PC-3 (cell line): ENCODE data around the gene IQGAP3.

Experiments
- EZH2 ChIP-seq: fragments of 300-600 bp; sonication (generic); IDR thresholded peaks from one replicate; pipeline ENCODE4 v1.6.1; 2017; ENCODE audit warnings: antibody characterized with exemption, mild to moderate bottlenecking, low read length; ENCODE audit not compliant: unreplicated experiment
- EZH2phosphoT487 ChIP-seq: fragments of 300-600 bp; sonication (generic); IDR thresholded peaks from 2 replicates; pipeline ENCODE4 v1.6.1; 2018; ENCODE audit warnings: mild to moderate bottlenecking, antibody characterized with exemption, low read length, borderline replicate concordance
- TF ChIP-seq, protein P1 (sequence below): fragments of 300-600 bp; sonication (generic); conservative IDR thresholded peaks from 2 replicates; pipeline ENCODE4 v1.5.1; 2017; ENCODE audit warnings: antibody characterized with exemption, low read depth, mild to moderate bottlenecking, low read length

DNA sequence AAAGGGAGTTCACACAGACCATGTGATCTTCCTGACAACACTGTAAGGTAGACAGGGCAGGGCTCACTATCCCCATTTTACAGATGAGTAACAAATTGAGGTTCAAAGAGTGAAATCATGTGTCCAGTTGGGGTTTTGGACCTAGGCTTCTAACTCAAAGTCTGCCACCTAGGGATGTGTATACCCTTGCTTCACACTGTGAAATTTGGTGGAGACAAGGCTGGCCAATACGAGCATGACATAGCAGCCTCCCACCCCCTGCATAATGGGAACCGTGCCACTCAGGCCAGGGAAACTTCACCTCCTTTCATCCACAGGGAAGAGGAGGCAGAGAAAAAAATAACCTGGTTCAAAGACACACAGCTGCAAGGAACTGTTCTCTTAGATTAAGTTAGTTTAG is 6.8 kb downstream of the IQGAP3 start:
- TF ChIP-seq, protein P1, sequence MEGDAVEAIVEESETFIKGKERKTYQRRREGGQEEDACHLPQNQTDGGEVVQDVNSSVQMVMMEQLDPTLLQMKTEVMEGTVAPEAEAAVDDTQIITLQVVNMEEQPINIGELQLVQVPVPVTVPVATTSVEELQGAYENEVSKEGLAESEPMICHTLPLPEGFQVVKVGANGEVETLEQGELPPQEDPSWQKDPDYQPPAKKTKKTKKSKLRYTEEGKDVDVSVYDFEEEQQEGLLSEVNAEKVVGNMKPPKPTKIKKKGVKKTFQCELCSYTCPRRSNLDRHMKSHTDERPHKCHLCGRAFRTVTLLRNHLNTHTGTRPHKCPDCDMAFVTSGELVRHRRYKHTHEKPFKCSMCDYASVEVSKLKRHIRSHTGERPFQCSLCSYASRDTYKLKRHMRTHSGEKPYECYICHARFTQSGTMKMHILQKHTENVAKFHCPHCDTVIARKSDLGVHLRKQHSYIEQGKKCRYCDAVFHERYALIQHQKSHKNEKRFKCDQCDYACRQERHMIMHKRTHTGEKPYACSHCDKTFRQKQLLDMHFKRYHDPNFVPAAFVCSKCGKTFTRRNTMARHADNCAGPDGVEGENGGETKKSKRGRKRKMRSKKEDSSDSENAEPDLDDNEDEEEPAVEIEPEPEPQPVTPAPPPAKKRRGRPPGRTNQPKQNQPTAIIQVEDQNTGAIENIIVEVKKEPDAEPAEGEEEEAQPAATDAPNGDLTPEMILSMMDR, result no peak
- no peak for TF ChIP-seq EZH2phosphoT487
- no peak for TF ChIP-seq EZH2
